ENCODE measurements around the gene RBMS2. TPM values are rescaled to one million over a fixed set of nuclear protein-coding genes. Genes with fewer than 3 reads are reported as not detected.
"Not testable (repeated sequence)": the region's sequence is repeated elsewhere in the genome, so short reads cannot be mapped to it uniquely, and the experiment has no call there.

The RBMS2 gene
- total RNA-seq, 1 donor from 2014 or later, result 37.2 TPM

DNA sequence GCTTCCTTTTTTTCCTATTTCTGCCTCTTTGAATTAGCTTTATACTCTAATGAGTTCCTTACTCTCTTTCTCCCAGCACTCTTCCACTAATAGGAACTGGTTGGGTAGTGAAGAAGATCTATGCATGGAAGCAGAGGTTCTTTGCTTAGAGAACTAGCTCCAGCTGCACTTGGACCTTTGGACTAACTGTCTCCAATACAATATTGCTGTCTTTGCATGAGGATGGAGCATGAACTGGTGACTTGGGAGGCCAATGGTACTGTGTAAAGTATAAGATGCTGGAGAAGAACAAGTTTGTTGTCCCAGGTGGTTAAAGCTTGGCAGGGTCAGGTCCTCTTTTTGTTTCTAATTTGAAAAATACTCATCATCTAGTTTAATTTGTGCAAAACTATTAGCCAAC is 31.3 kb upstream of the RBMS2 start:
- H3K4me3 ChIP-seq (ENCODE audit: low read depth, low read length), result no peak overlapping the region
- no peaks in the 10 kb centered on the region for H3K36me3 ChIP-seq (ENCODE audit: control insufficient read depth, insufficient read depth, low read length)
- H3K27me3 ChIP-seq (ENCODE audit: control insufficient read depth, insufficient read depth, low read length), result peaks cover 19% of the 10 kb centered on the region
- DNase-seq (ENCODE audit: low read depth), result no peak
- TF ChIP-seq, protein P1, sequence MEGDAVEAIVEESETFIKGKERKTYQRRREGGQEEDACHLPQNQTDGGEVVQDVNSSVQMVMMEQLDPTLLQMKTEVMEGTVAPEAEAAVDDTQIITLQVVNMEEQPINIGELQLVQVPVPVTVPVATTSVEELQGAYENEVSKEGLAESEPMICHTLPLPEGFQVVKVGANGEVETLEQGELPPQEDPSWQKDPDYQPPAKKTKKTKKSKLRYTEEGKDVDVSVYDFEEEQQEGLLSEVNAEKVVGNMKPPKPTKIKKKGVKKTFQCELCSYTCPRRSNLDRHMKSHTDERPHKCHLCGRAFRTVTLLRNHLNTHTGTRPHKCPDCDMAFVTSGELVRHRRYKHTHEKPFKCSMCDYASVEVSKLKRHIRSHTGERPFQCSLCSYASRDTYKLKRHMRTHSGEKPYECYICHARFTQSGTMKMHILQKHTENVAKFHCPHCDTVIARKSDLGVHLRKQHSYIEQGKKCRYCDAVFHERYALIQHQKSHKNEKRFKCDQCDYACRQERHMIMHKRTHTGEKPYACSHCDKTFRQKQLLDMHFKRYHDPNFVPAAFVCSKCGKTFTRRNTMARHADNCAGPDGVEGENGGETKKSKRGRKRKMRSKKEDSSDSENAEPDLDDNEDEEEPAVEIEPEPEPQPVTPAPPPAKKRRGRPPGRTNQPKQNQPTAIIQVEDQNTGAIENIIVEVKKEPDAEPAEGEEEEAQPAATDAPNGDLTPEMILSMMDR (IDR thresholded peaks at IDR 0.05; ENCODE audit: insufficient read depth, low read length, poor library complexity, severe bottlenecking), result no peak

DNA sequence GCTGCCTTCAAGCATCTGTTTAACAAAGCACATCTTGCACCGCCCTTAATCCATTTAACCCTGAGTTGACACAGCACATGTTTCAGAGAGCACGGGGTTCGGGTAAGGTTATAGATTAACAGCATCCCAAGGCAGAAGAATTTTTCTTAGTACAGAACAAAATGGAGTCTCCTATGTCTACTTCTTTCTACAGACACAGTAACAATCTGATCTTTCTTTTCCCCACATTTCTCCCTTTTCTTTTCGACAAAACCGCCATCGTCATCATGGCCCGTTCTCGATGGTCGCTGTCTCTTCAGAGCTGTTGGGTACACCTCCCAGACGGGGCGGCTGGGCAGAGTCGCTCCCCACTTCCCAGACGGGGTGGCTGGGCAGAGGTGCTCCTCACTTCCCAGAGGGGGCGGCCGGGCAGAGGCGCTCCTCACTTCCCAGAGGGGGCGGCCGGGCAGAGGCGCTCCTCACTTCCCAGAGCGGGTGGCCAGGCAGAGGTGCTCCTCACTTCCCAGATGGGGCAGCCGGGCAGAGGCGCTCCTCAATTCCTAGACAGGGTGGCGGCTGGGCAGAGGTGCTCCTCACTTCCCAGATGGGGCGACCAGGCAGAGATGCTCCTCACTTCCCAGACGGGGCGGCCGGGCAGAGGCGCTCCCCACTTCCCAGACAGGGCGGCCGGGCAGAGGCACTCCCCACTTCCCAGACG is 28.1 kb upstream of the RBMS2 start:
- H3K4me3 ChIP-seq (ENCODE audit: low read depth, low read length); DNase-seq (ENCODE audit: low read depth); H3K27me3 ChIP-seq (ENCODE audit: control insufficient read depth, insufficient read depth, low read length); H3K36me3 ChIP-seq (ENCODE audit: control insufficient read depth, insufficient read depth, low read length): not testable (repeated sequence)

DNA sequence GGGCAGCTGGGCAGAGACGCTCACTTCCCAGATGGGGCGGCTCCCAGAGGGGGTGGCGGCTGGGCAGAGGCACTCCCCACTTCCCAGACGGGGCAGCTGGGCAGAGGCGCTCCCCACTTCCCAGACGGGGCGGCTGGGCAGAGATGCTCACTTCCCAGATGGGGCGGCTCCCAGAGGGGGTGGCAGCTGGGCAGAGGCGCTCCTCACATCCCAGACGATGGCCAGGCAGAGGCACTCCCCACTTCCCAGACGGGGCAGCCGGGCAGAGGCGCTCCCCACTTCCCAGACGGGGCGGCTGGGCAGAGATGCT is 27.6 kb upstream of the RBMS2 start:
- H3K4me3 ChIP-seq (ENCODE audit: low read depth, low read length); DNase-seq (ENCODE audit: low read depth): not testable (repeated sequence)

DNA sequence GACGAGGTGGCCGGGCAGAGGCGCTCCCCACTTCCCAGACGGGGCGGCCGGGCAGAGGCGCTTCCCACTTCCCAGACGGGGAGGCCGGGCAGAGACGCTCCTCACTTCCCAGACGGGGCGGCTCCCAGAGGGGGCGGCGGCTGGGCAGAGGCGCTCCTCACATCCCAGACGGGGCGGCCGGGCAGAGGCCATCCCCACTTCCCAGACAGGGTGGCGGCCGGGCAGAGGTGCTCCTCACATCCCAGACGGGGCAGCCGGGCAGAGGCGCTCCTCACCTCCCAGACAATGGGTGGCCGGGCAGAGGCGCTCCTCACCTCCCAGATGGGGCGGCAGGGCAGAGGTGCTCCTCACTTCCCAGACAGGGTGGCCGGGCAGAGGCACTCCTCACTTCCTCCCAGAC is 27.1 kb upstream of the RBMS2 start:
- not testable (repeated sequence) for DNase-seq (ENCODE audit: low read depth); H3K27me3 ChIP-seq (ENCODE audit: control insufficient read depth, insufficient read depth, low read length); H3K36me3 ChIP-seq (ENCODE audit: control insufficient read depth, insufficient read depth, low read length); H3K4me3 ChIP-seq (ENCODE audit: low read depth, low read length)

More for the DNA sequence above, 27.6 kb upstream of the RBMS2 start:
- not testable (repeated sequence) for H3K36me3 ChIP-seq (ENCODE audit: control insufficient read depth, insufficient read depth, low read length); H3K27me3 ChIP-seq (ENCODE audit: control insufficient read depth, insufficient read depth, low read length)

DNA sequence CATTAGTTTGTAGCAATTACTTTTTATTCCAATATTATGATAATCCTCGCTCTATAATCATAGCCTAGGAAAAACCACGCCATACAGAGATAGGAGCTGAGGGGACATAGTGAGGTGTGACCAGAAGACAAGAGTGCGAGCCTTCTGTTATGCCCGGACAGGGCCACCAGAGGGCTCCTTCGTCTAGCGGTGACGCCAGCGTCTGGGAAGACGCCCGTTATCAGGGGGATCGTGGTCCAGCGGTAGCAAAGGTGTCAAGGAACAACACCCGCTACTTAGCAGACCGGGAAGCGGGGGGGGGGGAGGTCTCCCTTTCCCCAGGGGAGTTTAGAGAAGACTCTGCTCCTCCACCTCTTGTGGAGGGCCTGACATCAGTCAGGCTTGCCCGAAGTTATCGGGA is 24.9 kb upstream of the RBMS2 start:
- not testable (repeated sequence) for DNase-seq (ENCODE audit: low read depth); H3K4me3 ChIP-seq (ENCODE audit: low read depth, low read length); H3K27me3 ChIP-seq (ENCODE audit: control insufficient read depth, insufficient read depth, low read length); H3K36me3 ChIP-seq (ENCODE audit: control insufficient read depth, insufficient read depth, low read length)
- TF ChIP-seq, protein P1 (IDR thresholded peaks at IDR 0.05; ENCODE audit: insufficient read depth, low read length, poor library complexity, severe bottlenecking), result peak; percentile 46

DNA sequence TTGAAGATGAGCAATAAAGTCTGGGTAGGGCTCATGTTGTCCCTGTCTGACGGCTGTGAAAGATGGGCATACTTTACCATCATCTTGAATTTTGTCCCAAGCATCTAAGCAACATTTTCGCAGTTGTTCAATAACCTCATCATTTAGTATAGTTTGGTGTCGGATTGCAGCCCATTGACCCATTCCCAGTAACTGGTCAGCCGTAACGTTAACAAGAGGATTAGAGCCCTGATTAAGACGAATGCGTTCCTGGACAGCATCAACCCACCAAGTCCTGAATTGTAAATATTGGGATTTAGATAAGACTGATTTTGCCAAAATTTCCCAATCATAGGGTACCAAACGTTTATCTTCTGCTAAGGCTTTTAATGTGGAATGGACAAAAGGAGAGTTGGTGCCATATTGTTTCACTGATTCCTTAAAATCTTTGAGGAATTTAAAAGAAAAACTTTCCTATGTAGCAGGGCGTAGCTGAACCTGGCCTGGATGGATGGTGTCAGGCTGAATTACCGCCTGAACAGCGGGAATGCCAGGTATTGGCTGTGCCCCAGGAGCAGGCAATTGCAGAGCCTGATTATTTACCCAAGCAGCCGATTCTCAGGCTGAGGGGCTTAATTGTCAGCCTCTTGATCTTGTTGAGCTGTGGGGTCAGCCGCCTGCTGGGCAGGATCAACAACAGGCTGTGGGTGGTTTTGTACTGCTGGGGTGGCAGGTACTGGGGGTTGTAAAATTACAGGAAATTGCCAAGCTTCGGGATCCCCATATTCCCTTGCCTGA is 23.3 kb upstream of the RBMS2 start:
- not testable (repeated sequence) for H3K27me3 ChIP-seq (ENCODE audit: control insufficient read depth, insufficient read depth, low read length); DNase-seq (ENCODE audit: low read depth); H3K4me3 ChIP-seq (ENCODE audit: low read depth, low read length); H3K36me3 ChIP-seq (ENCODE audit: control insufficient read depth, insufficient read depth, low read length)

DNA sequence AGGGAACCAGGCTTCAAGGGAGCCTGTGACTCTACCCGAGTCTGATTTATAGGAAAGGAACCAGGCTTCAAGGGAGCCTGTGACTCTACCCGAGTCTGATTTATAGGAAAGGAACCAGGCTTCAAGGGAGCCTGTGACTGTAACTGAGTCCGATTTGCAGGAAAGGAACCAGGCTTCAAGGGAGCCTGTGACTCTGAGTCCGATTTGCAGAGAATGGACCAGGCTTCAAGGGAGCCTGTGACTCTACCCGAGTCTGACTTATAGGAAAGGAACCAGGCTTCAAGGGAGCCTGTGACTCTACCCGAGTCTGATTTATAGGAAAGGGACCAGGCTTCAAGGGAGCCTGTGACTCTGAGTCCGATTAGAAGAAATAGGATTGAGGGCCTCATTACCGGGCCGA is 22.2 kb upstream of the RBMS2 start:
- H3K4me3 ChIP-seq (ENCODE audit: low read depth, low read length); H3K36me3 ChIP-seq (ENCODE audit: control insufficient read depth, insufficient read depth, low read length); DNase-seq (ENCODE audit: low read depth); H3K27me3 ChIP-seq (ENCODE audit: control insufficient read depth, insufficient read depth, low read length): not testable (repeated sequence)

DNA sequence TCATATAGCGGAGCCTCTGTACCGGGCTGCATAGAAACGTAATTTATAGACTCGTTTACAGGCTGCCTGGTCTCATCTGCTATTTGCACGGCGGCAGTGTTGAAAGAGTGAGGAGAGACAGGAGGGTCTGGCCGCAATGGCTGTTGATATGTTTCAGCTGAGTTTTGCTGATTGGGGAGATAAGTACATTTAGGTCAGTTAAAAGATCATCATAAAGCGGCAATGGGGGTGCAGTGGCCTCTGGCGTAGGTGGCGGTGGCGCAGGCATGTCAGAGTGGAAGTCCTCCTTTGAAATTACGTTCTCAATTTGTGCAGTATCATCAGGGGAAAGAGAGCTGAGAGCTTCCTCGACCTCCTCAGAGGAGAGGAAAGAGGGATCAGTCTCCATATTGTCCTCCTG is 21.7 kb upstream of the RBMS2 start:
- DNase-seq (ENCODE audit: low read depth); H3K4me3 ChIP-seq (ENCODE audit: low read depth, low read length); H3K27me3 ChIP-seq (ENCODE audit: control insufficient read depth, insufficient read depth, low read length); H3K36me3 ChIP-seq (ENCODE audit: control insufficient read depth, insufficient read depth, low read length): not testable (repeated sequence)

DNA sequence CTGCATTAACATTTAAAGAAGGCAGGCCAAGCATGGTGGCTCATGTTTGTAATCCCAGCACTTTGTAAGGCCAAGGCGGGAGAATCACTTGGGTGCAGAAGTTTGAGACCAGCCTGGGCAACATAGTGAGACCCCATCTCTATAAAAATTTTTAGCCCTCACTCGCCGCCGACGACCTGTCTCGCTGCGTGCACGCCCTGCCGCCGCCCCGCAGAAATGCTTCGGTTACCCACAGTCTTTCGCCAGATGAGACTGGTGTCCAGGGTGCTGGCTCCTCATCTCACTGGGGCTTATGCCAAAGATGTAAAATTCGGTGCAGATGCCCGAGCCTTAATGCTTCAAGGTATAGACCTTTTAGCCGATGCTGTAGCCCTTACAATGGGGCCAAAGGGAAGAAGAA is 10.8 kb upstream of the RBMS2 start:
- Histone ChIP-seq H3K36me3 (ENCODE audit: control insufficient read depth, insufficient read depth, low read length) (no peaks in the 10 kb centered on the region), H3K4me3 (ENCODE audit: low read depth, low read length) (no peak overlapping the region), H3K27me3 (ENCODE audit: control insufficient read depth, insufficient read depth, low read length) (no peaks in the 10 kb centered on the region)
- DNase-seq (ENCODE audit: low read depth), result no peak
- TF ChIP-seq, protein P1 (IDR thresholded peaks at IDR 0.05; ENCODE audit: insufficient read depth, low read length, poor library complexity, severe bottlenecking), result no peak

DNA sequence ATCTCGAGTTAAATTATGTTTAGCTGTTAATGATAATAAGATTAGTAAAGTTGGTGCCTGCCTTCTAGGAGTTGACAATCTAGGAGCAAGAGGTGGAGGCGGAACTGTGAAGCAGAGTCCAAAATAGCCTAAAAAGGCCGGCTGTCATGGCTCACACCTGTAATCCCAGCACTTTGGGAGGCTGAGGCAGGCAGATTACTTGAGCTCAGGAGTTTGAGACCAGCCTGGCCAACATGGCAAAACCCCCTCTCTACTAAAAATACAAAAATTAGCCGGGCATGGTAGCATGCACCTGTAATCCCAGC is 7.7 kb upstream of the RBMS2 start:
- not testable (repeated sequence) for H3K4me3 ChIP-seq (ENCODE audit: low read depth, low read length); DNase-seq (ENCODE audit: low read depth); H3K27me3 ChIP-seq (ENCODE audit: control insufficient read depth, insufficient read depth, low read length); H3K36me3 ChIP-seq (ENCODE audit: control insufficient read depth, insufficient read depth, low read length)

All from kidney epithelial cell (primary cell).